Measurements from ENCODE around the gene SLC13A3. TPM values are rescaled to one million over a fixed set of nuclear protein-coding genes. Genes with fewer than 3 reads are reported as not detected.

SLC13A3 gene, protein sequence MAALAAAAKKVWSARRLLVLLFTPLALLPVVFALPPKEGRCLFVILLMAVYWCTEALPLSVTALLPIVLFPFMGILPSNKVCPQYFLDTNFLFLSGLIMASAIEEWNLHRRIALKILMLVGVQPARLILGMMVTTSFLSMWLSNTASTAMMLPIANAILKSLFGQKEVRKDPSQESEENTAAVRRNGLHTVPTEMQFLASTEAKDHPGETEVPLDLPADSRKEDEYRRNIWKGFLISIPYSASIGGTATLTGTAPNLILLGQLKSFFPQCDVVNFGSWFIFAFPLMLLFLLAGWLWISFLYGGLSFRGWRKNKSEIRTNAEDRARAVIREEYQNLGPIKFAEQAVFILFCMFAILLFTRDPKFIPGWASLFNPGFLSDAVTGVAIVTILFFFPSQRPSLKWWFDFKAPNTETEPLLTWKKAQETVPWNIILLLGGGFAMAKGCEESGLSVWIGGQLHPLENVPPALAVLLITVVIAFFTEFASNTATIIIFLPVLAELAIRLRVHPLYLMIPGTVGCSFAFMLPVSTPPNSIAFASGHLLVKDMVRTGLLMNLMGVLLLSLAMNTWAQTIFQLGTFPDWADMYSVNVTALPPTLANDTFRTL
- polyA plus RNA-seq (2013, experiment 1 of 4) = 9.9 TPM
- 11.6 TPM for polyA plus RNA-seq (2013, experiment 2 of 4)
- polyA plus RNA-seq (2013, experiment 3 of 4) = 6.1 TPM
- polyA plus RNA-seq (2013, experiment 4 of 4) = 5.7 TPM

- no peaks in the 10 kb centered on the region for H3K36me3 ChIP-seq (ENCODE audit: control insufficient read depth, insufficient read depth, low read length)
- WGBS, 2 experiments = 19% methylated on average over 55 of the region's 55 CpGs
- H3K27ac ChIP-seq (ENCODE audit: insufficient read depth, low read depth, low read length, poor library complexity, severe bottlenecking) = no peak within 1 kb of the TSS
- no peaks in the 10 kb centered on the region for H3K9me3 ChIP-seq (ENCODE audit: control insufficient read depth, low read length)
- H3K27me3 ChIP-seq (ENCODE audit: control insufficient read depth, insufficient read depth, low read length, poor library complexity, severe bottlenecking) = peaks cover 20% of the 10 kb centered on the region
- H3K4me1 ChIP-seq (ENCODE audit: control insufficient read depth, insufficient read depth, low read length) = peaks cover 15% of the 10 kb centered on the region
- H3K4me3 ChIP-seq (ENCODE audit: insufficient read depth, low read depth, low read length) = peak within 1 kb of the TSS; percentile 34
Measured at GRCh38 chr20:46651091-46651962, at the start of gene SLC13A3. SLC13A3 (minus strand) TSS chr20:46651459; CDS start chr20:46651421, 38 bp downstream.

GRCh38 chr20:46701057-46701456 is 49.8 kb upstream of the SLC13A3 start:
- no peaks in the 10 kb centered on the region for H3K9me3 ChIP-seq (ENCODE audit: control insufficient read depth, low read length)
- H3K27me3 ChIP-seq (ENCODE audit: control insufficient read depth, insufficient read depth, low read length, poor library complexity, severe bottlenecking) = no peaks in the 10 kb centered on the region
- WGBS, 2 experiments = 71 to 95% methylated on average over 1 to 2 of the region's 2 CpGs
- no peak overlapping the region for H3K4me3 ChIP-seq (ENCODE audit: insufficient read depth, low read depth, low read length)
- H3K4me1 ChIP-seq (ENCODE audit: control insufficient read depth, insufficient read depth, low read length) = peaks cover 13% of the 10 kb centered on the region
- no peaks in the 10 kb centered on the region for H3K36me3 ChIP-seq (ENCODE audit: control insufficient read depth, insufficient read depth, low read length)
- H3K27ac ChIP-seq (ENCODE audit: insufficient read depth, low read depth, low read length, poor library complexity, severe bottlenecking) = no peak overlapping the region

- Histone ChIP-seq H3K4me1 (ENCODE audit: control insufficient read depth, insufficient read depth, low read length) (peaks cover 19% of the 10 kb centered on the region), H3K36me3 (ENCODE audit: control insufficient read depth, insufficient read depth, low read length) (no peaks in the 10 kb centered on the region), H3K27me3 (ENCODE audit: control insufficient read depth, insufficient read depth, low read length, poor library complexity, severe bottlenecking) (no peaks in the 10 kb centered on the region), H3K9me3 (ENCODE audit: control insufficient read depth, low read length) (no peaks in the 10 kb centered on the region), H3K4me3 (ENCODE audit: insufficient read depth, low read depth, low read length) (no peak overlapping the region), H3K27ac (ENCODE audit: insufficient read depth, low read depth, low read length, poor library complexity, severe bottlenecking) (no peak overlapping the region)
- 91 to 95% methylated on average over 6 of the region's 6 CpGs for whole genome bisulfite sequencing, 2 experiments
Measured at GRCh38 chr20:46700481-46700880, 49.2 kb upstream of the SLC13A3 start.

- H3K4me1 ChIP-seq (ENCODE audit: control insufficient read depth, insufficient read depth, low read length) = peaks cover 20% of the 10 kb centered on the region
- no peak overlapping the region for H3K27ac ChIP-seq (ENCODE audit: insufficient read depth, low read depth, low read length, poor library complexity, severe bottlenecking)
- H3K36me3 ChIP-seq (ENCODE audit: control insufficient read depth, insufficient read depth, low read length) = no peaks in the 10 kb centered on the region
- no peaks in the 10 kb centered on the region for H3K27me3 ChIP-seq (ENCODE audit: control insufficient read depth, insufficient read depth, low read length, poor library complexity, severe bottlenecking)
- H3K9me3 ChIP-seq (ENCODE audit: control insufficient read depth, low read length) = no peaks in the 10 kb centered on the region
- H3K4me3 ChIP-seq (ENCODE audit: insufficient read depth, low read depth, low read length) = no peak overlapping the region
- whole genome bisulfite sequencing, 2 experiments = 59 to 62% methylated on average over 12 of the region's 12 CpGs
Measured at GRCh38 chr20:46699651-46700359, 48.5 kb upstream of the SLC13A3 start.

GRCh38 chr20:46698788-46699187 is 47.5 kb upstream of the SLC13A3 start:
- Histone ChIP-seq H3K4me3 (ENCODE audit: insufficient read depth, low read depth, low read length) (no peak overlapping the region), H3K4me1 (ENCODE audit: control insufficient read depth, insufficient read depth, low read length) (peaks cover 19% of the 10 kb centered on the region)
- WGBS, 2 experiments = 96 to 98% methylated on average over 2 of the region's 2 CpGs

GRCh38 chr20:46696791-46697279 is 45.6 kb upstream of the SLC13A3 start:
- no peak overlapping the region for H3K27ac ChIP-seq (ENCODE audit: insufficient read depth, low read depth, low read length, poor library complexity, severe bottlenecking)
- WGBS, 2 experiments = 90 to 91% methylated on average over 3 of the region's 3 CpGs
- H3K4me1 ChIP-seq (ENCODE audit: control insufficient read depth, insufficient read depth, low read length) = peaks cover 19% of the 10 kb centered on the region
- H3K4me3 ChIP-seq (ENCODE audit: insufficient read depth, low read depth, low read length) = no peak overlapping the region
- no peaks in the 10 kb centered on the region for H3K27me3 ChIP-seq (ENCODE audit: control insufficient read depth, insufficient read depth, low read length, poor library complexity, severe bottlenecking)
- H3K36me3 ChIP-seq (ENCODE audit: control insufficient read depth, insufficient read depth, low read length) = no peaks in the 10 kb centered on the region
- H3K9me3 ChIP-seq (ENCODE audit: control insufficient read depth, low read length) = no peaks in the 10 kb centered on the region

More at GRCh38 chr20:46698788-46699187, 47.5 kb upstream of the SLC13A3 start:
- Histone ChIP-seq H3K27ac (ENCODE audit: insufficient read depth, low read depth, low read length, poor library complexity, severe bottlenecking) (no peak overlapping the region), H3K9me3 (ENCODE audit: control insufficient read depth, low read length) (no peaks in the 10 kb centered on the region), H3K36me3 (ENCODE audit: control insufficient read depth, insufficient read depth, low read length) (no peaks in the 10 kb centered on the region), H3K27me3 (ENCODE audit: control insufficient read depth, insufficient read depth, low read length, poor library complexity, severe bottlenecking) (no peaks in the 10 kb centered on the region)

GRCh38 chr20:46695892-46696291 is 44.6 kb upstream of the SLC13A3 start:
- Histone ChIP-seq H3K9me3 (ENCODE audit: control insufficient read depth, low read length) (no peaks in the 10 kb centered on the region), H3K4me1 (ENCODE audit: control insufficient read depth, insufficient read depth, low read length) (peaks cover 19% of the 10 kb centered on the region), H3K4me3 (ENCODE audit: insufficient read depth, low read depth, low read length) (no peak overlapping the region), H3K27me3 (ENCODE audit: control insufficient read depth, insufficient read depth, low read length, poor library complexity, severe bottlenecking) (no peaks in the 10 kb centered on the region), H3K27ac (ENCODE audit: insufficient read depth, low read depth, low read length, poor library complexity, severe bottlenecking) (peak overlapping the region; percentile 86), H3K36me3 (ENCODE audit: control insufficient read depth, insufficient read depth, low read length) (no peaks in the 10 kb centered on the region)
- WGBS, 2 experiments = 39 to 62% methylated on average over 3 of the region's 3 CpGs

DNA sequence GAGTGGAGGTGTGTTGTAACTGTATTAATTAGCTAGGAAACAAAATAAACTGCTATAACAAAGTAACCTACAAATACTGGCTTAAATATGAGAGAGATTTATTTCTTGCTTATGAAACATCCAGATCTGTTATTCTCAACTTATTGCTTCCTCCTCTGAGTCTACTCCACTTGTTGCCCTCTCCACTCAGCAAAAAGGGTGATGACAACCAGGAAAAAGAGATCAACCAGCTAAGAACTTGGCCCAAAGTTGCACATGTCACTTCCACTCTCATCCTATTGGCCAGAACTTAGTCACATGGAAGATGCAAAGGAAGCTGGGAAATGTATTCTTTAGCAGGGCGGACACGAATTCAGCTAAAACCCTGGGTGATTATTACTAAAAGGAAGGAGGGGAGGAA is 43.2 kb upstream of the SLC13A3 start:
- no peak overlapping the region for H3K4me3 ChIP-seq (ENCODE audit: insufficient read depth, low read depth, low read length)
- 69 to 73% methylated on average over 2 of the region's 2 CpGs for WGBS, 2 experiments
- H3K27ac ChIP-seq (ENCODE audit: insufficient read depth, low read depth, low read length, poor library complexity, severe bottlenecking) = no peak overlapping the region
- no peaks in the 10 kb centered on the region for H3K36me3 ChIP-seq (ENCODE audit: control insufficient read depth, insufficient read depth, low read length)
- no peaks in the 10 kb centered on the region for H3K27me3 ChIP-seq (ENCODE audit: control insufficient read depth, insufficient read depth, low read length, poor library complexity, severe bottlenecking)
- no peaks in the 10 kb centered on the region for H3K9me3 ChIP-seq (ENCODE audit: control insufficient read depth, low read length)
- H3K4me1 ChIP-seq (ENCODE audit: control insufficient read depth, insufficient read depth, low read length) = peaks cover 19% of the 10 kb centered on the region

DNA sequence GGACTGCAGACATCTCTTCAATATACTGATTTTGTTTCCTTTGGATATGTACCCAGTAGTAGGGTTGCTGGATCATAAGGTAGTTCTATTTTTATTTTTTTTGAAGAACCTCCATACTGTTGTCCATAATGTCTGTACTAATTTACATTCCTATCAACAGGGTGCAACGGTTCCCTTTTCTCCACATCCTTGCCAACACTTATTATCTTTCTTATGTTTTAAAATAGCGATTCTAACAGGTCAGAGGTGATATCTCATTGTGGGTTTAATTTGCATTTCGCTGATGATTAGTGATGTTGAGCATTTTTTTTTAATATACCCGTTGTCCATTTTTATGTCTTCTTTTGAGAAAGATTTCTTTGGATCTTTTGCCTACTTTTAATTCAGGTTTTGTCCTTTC is 39.9 kb upstream of the SLC13A3 start:
- Histone ChIP-seq H3K9me3 (ENCODE audit: control insufficient read depth, low read length) (no peaks in the 10 kb centered on the region), H3K36me3 (ENCODE audit: control insufficient read depth, insufficient read depth, low read length) (no peaks in the 10 kb centered on the region), H3K4me3 (ENCODE audit: insufficient read depth, low read depth, low read length) (no peak overlapping the region), H3K27me3 (ENCODE audit: control insufficient read depth, insufficient read depth, low read length, poor library complexity, severe bottlenecking) (no peaks in the 10 kb centered on the region), H3K4me1 (ENCODE audit: control insufficient read depth, insufficient read depth, low read length) (peaks cover 14% of the 10 kb centered on the region), H3K27ac (ENCODE audit: insufficient read depth, low read depth, low read length, poor library complexity, severe bottlenecking) (no peak overlapping the region)
- WGBS, 2 experiments = 78 to 83% methylated on average over 4 of the region's 4 CpGs
